ENCODE data around the gene AURKAIP1. TPM values are rescaled to one million over a fixed set of nuclear protein-coding genes. Genes with fewer than 3 reads are reported as not detected.

Gene AURKAIP1
- total and polyA plus RNA-seq, 9 of the 15 experiments (the other 6 are each of a cell fraction or from before 2014, with no cell fraction given) = 7.8 to 478 (median 92.0) TPM

DNA sequence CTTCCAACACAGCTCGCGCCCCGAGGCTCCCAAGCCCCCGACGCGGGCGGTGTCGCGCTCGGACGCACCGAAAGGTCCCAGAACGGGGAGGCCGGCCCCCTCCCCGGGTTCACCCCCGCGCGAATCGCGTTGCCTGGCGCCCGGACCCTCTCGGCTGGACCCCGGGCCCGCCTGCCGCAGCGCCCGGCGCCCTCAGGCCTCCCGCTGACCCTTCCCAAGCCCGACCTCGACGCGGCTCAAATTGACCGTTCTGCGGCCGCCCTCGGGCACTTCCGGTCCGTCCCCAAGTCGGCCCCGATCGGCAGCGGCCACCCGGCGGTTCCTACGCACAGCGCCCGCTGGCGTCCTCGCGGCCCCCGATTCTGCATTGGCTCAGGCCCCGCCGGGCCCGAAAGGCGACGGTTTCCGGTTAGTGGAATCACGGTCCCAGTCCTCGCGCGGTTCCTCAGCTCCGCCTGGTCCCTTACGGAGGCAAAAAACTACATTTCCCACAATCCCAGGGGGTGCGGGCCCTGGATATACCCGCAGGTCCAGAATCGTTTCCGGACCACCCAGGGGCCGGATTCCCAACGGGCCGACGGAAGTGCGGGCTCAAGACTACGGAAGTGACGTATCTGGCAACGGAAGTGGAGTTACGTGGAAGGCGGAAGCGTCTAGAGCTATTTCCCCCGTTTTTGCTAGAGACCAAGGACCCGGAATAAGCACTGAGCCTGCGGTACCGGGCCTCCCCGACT lies at the start of gene AURKAIP1 (continued):
- TF ChIP-seq, protein P1, sequence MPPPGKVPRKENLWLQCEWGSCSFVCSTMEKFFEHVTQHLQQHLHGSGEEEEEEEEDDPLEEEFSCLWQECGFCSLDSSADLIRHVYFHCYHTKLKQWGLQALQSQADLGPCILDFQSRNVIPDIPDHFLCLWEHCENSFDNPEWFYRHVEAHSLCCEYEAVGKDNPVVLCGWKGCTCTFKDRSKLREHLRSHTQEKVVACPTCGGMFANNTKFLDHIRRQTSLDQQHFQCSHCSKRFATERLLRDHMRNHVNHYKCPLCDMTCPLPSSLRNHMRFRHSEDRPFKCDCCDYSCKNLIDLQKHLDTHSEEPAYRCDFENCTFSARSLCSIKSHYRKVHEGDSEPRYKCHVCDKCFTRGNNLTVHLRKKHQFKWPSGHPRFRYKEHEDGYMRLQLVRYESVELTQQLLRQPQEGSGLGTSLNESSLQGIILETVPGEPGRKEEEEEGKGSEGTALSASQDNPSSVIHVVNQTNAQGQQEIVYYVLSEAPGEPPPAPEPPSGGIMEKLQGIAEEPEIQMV (tag; conservative IDR thresholded peaks at IDR 0.05; ENCODE audit: low read depth) = peak; percentile 41; the same call in 1 of the 2 replicates
- TF ChIP-seq, protein P2, sequence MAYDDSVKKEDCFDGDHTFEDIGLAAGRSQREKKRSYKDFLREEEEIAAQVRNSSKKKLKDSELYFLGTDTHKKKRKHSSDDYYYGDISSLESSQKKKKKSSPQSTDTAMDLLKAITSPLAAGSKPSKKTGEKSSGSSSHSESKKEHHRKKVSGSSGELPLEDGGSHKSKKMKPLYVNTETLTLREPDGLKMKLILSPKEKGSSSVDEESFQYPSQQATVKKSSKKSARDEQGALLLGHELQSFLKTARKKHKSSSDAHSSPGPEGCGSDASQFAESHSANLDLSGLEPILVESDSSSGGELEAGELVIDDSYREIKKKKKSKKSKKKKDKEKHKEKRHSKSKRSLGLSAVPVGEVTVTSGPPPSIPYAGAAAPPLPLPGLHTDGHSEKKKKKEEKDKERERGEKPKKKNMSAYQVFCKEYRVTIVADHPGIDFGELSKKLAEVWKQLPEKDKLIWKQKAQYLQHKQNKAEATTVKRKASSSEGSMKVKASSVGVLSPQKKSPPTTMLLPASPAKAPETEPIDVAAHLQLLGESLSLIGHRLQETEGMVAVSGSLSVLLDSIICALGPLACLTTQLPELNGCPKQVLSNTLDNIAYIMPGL (CRISPR knock-in tag; IDR thresholded peaks at IDR 0.05) = peak; percentile 98
- no peak for TF ChIP-seq ZNF717 (CRISPR knock-in tag; IDR thresholded peaks at IDR 0.05)
- no peak for TF ChIP-seq KDM1A (IDR thresholded peaks at IDR 0.05)
- TF ChIP-seq, protein P3, sequence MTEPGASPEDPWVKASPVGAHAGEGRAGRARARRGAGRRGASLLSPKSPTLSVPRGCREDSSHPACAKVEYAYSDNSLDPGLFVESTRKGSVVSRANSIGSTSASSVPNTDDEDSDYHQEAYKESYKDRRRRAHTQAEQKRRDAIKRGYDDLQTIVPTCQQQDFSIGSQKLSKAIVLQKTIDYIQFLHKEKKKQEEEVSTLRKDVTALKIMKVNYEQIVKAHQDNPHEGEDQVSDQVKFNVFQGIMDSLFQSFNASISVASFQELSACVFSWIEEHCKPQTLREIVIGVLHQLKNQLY (CRISPR knock-in tag; conservative IDR thresholded peaks at IDR 0.05) = no peak
- peak; percentile 42 for TF ChIP-seq HNRNPK (IDR thresholded peaks at IDR 0.05; ENCODE audit: low read depth, low read length, poor library complexity, severe bottlenecking)
- TF ChIP-seq KDM2B (CRISPR knock-in tag; IDR thresholded peaks at IDR 0.05) = peak; percentile 98
- TF ChIP-seq KLF13 (tag; IDR thresholded peaks at IDR 0.05; ENCODE audit: borderline replicate concordance, low read depth) = peak; percentile 94
- no peak for TF ChIP-seq ZBTB8A (IDR thresholded peaks at IDR 0.05; ENCODE audit: partially characterized antibody)
- peak; percentile 44; the same call in 1 of the 2 replicates for TF ChIP-seq NFATC3 (IDR thresholded peaks at IDR 0.05)
- TF ChIP-seq TCF3 (CRISPR knock-in tag; IDR thresholded peaks at IDR 0.05) = peak; percentile 66
- peak; percentile 84; the same call in 1 of the 2 replicates for TF ChIP-seq PHF8 (IDR thresholded peaks at IDR 0.05; ENCODE audit: borderline replicate concordance, low read length)
- TF ChIP-seq ZNF57 (CRISPR knock-in tag; IDR thresholded peaks at IDR 0.05) = peak; percentile 58; the same call in 1 of the 2 replicates
- TF ChIP-seq, protein P4, sequence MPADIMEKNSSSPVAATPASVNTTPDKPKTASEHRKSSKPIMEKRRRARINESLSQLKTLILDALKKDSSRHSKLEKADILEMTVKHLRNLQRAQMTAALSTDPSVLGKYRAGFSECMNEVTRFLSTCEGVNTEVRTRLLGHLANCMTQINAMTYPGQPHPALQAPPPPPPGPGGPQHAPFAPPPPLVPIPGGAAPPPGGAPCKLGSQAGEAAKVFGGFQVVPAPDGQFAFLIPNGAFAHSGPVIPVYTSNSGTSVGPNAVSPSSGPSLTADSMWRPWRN (IDR thresholded peaks at IDR 0.05; ENCODE audit: low read depth) = no peak
- TF ChIP-seq TCF15 (CRISPR knock-in tag; IDR thresholded peaks at IDR 0.05) = no peak
- TF ChIP-seq ZNF431 (CRISPR knock-in tag; IDR thresholded peaks at IDR 0.05) = 0 out of 2 replicates have a peak, but pooled peaks have one; percentile 40

Data from K562 (cell line).